Hippocampal formation (tissue), 2 donors: ENCODE data around the gene LRRC25.
"Not testable (repeated sequence)": the region's sequence is repeated elsewhere in the genome, so short reads cannot be mapped to it uniquely, and the experiment has no call there.

Experiments
- DNase-seq, 2 donors: peaks; one replicate each; lab custom pipeline; 2025; lab: John Stamatoyannopoulos, UW

LRRC25 gene

DNA sequence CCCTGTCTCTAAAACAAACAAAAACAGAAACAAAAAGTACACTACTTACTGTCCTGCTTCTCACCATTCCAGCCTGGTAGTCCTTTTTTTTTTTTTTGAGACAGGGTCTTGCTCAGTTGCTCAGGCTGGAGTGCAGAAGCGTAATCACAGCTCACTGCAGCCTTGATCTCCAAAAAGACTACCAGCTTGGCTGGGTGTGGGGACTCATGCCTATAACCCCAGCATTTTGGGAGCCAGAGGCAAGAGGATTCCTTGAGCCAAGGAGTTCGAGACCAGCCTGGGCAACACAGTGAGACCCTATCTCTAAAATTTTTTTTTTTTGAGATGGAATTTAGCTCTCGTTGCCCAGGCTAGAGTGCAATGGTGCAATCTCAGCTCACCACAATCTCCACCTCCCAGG is 16.6 kb downstream of the LRRC25 start:
- DNase-seq, result no peak

DNA sequence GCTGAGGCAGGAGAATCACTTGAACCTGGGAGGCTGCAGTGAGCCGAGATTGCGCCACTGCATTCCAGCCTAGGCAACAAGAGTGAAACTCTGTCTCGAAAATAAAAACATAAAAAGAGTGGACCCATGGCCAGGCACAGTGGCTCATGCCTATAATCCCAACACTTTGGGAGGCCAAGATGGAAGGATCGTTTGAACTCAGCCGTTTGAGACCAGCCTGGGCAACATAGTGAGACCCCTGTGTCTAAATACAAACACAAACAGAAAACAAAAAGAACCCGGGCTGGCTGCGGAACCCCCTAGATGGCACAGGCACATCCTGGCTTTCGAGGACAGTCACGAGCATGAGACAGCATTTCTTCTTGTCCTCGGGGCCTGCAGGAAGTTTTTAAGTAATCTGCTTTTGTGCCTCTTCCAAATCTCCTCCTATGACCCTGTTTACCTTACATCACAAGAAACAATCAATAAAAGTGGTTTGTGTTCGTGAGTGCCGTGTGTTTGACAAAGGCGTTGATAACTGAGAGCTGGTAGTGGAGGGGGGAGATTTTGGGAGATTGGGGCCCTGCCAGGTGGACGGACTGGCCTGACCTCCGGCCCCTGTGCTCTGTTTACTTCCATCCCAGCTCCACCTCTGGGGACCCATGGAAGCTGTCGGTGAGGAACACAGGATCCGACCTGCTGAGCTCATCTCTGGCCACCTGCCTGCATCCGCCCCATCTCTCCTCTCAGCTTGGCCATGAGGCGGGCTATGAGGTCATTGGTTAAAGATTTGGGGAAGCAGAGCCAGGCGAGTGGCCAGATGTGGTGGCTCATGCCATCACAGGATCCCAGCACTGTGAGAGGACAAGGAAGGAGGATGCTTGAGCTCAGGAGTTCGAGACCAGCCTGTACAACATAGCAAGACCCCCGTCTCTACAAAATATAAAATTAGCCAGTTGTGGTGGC is 17.3 kb downstream of the LRRC25 start:
- DNase-seq, result no peak

DNA sequence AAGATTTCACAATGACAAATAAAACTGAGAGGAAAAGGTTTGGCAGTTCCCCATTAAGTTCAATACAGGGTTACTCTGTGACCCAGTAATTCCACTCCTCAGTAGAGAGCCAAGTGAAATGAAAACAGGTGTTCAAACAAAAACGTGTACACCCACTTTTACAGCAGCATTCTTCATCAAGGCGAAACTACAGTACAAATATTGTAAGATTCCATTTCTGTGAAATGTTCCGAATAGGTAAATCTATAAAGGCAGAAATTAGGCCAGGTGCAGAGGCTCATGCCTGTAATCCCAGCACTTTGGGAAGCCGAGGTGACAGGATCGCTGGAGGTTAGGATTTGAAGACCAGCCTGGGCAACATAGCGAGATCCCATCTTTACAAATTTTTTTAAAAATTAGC is 20.4 kb downstream of the LRRC25 start:
- DNase-seq, result no peak

- peak; percentile 31 to 36 for DNase-seq
Observed at GRCh38 chr19:18373892-18374629, 23.4 kb downstream of the LRRC25 start.

- DNase-seq, result no peak
Observed at GRCh38 chr19:18373407-18373891, 24.0 kb downstream of the LRRC25 start.

DNA sequence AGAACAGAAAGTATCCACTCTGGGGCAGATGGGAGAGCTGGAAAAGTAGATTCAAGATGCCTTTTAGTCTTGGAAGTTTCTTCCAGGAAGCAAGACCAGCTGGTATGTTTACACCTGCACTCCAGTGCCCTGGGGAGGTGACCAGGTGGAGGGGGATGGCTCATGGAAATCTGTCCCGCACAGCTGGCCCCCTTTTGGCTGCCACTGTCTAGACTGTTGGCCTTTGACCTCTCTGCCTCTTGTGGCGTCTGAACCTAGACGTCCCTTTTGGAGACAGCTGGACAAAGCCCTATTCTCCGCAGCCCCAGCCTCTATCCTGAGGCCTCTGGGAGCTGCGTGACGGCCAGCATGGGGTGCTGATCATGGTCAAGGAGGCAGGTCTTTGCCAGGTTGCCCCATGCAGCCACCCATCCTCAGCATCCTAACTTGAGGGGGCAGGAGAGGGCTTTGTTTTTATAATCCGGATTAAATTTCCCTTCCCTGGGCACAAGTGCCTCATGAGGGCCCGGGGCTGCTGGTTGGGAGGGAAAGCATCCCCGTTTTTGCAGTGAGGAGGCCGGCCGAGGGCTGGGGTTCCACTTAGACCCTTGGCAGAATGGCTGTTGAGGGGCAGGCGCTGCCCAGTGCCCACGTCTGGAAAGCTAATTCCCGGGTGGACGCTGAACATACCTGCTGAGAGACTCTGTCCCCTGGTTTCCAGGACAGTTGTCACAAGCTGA is 28.8 kb downstream of the LRRC25 start:
- DNase-seq, result no peak

- no peak for DNase-seq
Observed at GRCh38 chr19:18366021-18366435, 31.4 kb downstream of the LRRC25 start.

GRCh38 chr19:18364826-18365528 is 32.4 kb downstream of the LRRC25 start:
- no peak for DNase-seq

DNA sequence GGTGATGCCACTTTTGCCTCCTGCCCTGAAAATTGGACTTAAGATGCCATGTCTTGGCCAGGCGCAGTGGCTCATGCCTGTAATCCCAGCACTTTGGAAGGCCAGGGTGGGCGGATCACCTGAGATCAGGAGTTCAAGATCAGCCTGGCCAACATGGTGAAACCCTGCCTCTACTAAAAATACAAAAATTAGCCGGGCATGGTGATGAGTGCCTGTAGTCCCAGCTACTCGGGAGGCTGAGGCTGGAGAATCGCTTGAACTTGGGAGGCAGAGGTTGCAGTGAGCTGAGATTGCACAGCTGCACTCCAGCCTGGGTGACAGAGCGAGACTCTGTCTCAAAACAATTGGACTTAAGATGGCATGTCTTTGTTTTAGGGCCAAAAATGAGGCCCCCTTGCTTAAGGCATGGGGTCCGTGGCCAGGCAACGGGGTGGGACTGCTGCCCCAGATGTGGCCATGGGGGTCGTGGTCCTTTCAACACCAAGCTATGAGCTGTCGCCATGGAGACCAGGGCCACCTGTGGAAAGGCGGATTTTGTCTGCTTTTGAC is 33.1 kb downstream of the LRRC25 start:
- not testable (repeated sequence) for DNase-seq

- no peak for DNase-seq
Observed at GRCh38 chr19:18363787-18364186, 33.6 kb downstream of the LRRC25 start.

DNA sequence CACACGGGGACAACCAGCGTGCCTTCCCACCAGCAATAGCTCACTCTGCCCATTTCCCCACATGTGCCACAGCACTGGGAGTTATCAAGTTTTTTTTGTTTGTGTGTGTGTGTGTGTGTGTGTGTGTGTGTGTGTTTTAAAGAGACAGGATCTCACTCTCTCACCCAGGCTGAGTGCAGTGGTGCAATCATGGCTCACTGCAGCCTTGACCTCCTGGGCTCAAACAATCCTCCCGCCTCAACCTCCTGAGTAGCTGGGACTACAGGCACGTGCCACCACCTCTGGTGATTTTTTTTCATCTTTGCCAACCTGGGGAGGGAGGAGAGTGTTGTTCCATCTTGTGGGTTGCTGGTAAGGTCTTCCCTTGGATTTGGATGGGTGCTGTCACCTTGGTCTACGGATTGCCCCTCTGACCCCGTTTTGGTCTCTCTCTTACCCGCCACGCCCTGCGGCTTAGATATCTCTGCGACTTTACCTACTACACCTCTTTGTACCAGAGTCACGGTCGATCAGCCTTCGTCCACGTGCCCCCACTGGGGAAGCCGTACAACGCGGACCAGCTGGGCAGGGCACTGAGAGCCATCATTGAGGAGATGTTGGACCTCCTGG is 34.4 kb downstream of the LRRC25 start:
- DNase-seq, result no peak

DNA sequence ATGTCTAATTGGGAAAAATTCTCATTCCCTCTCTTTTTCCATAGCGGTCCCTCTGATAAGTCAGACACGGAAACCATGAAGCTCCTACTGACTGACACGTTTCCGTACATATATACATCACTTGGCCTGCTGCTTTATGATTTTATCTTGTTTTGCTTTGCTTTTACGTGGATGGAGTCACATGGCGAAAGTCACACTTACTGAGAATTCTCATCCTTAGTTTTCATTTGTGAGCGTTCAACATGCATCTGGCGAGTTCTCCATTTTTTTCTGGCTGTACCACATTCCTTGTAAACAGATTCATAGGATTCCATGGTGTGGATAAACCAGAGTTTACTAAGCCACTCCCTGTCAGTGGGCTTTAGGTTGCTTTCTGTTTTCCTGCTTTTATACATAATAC is 35.8 kb downstream of the LRRC25 start:
- DNase-seq, result no peak

DNA sequence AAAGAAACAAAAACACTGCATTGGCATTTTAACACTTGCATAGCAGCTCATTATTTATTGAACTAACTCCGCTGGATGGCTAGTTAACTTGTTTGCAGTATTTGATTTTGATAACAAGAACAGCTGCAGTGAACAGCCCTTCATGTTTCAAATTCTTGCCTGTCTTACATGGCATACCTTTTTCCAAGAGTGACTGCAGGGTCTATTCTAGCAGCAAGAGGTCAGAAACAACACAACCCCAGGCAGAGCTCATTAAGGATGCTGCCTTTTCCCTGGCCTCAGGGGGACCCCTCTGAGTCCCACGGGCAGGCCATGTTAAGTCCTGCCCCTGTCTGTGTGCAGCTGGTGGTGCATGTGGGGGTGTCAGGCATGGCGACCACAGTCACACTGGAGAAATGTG is 40.4 kb downstream of the LRRC25 start:
- no peak for DNase-seq

- DNase-seq, result not testable (repeated sequence)
Observed at GRCh38 chr19:18354743-18355142, 42.7 kb downstream of the LRRC25 start.

DNA sequence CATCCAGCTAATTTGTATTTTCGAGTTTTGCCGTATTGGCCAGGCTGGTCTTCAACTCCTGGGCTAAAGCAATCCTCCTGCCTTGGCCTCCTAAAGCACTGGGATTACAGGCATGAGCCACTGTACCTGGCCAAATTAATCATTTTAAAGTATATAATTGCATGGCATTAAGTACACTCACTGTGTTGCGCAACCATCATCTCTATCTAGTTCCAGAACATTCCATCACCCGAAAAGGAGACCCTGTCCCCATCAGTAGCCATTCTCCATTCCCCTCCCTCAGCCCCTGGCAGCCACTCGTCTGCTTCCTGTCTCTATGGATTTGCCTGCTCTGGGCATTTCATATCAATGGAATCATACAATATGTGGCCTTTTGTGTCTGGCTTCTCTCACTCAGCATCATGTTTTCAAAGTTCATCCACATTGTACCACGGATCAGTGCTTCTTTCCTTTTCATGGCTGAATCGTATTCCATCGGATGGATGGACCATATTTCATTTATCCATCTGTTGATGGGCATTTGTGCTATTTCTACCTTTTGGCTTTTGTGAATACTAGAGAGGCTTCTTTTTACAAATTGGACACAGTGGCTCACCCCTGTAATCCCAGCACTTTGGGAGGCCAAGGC is 43.9 kb downstream of the LRRC25 start:
- DNase-seq, result no peak

GRCh38 chr19:18351544-18351943 is 45.9 kb downstream of the LRRC25 start:
- DNase-seq, result no peak

GRCh38 chr19:18350490-18350889 is 46.9 kb downstream of the LRRC25 start:
- no peak for DNase-seq

- peak in 1 of 2 donors; percentile 3 for DNase-seq
Observed at GRCh38 chr19:18349524-18350128, 47.8 kb downstream of the LRRC25 start.

DNA sequence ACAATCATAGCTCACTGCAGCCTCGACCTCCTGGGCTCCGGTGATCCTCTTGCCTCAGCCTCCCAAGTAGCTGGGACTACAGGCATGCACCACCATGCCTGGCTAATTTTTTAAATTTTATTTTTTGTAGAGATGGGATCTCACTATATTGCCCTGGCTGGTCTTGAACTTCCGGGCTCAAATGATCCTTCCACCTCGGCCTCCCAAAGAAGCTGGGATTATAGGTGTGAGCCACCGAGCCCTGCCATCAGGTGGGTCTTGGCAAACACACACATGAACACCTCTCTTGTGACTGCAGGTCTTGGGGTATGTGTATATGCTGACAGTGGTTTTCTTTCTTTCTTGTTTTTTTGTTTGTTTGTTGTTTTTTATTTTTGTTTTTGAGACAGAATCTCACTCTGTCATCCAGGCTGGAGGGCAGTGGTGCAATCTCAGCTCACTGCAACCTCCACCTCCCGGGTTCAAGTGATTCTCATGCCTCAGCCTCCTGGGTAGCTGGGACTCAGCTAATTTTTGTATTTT is 48.5 kb downstream of the LRRC25 start:
- not testable (repeated sequence) for DNase-seq

GRCh38 chr19:18348171-18348570 is 49.3 kb downstream of the LRRC25 start:
- no peak for DNase-seq
